Measurements from ENCODE around the gene ECHS1. TPM values are rescaled to one million over a fixed set of nuclear protein-coding genes. Genes with fewer than 3 reads are reported as not detected.
A peak's percentile ranks its signal among the peaks of the same experiment; 100 is the strongest.

ECHS1 gene
- total RNA-seq, 2 donors from 2014 or later: 47.2 to 53.1 TPM

DNA sequence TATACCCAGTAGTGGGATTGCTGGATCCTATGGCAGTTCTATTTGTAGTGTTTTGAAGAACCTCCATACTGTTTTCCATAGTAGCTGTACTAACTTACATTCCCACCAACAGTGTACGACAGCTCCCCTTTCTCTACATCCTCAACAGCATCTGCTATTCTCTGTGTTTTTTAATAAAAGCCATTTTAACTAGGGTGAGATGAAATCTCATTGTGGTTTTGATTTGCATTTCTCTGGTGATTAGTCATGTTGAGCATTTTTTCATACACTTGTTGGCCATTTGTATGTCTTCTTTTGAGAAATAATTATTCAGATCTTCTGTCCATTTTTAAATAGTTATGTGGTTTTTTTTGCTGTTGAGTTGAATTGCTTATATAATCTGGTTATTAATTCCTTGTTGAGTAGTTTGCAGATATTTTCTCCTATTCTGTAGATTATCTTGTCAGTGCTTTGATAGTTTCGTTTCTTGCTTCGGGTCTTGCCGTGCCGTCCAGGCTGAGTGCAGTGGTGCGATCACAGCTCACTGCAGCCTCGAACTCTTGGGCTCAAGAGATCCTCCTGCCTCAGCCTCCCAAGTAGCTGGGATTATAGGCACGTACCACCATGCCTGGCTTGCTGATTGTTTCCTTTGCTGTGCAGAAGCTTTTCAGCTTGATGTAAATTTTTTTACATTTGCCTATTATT is 32.8 kb upstream of the ECHS1 start:
- Mint-ChIP-seq H3K9me3 (peaks cover 2 to 5% of the 10 kb centered on the region in 2 donors), H3K36me3 (ENCODE audit: insufficient read depth in 2 of 2) (peaks cover 31 to 65% of the 10 kb centered on the region in 2 donors), H3K27me3 (ENCODE audit: low read depth) (no peaks in the 10 kb centered on the region), H3K4me3 (peak overlapping the region in 1 of 2 donors; percentile 18), H3K27ac (peak overlapping the region; percentile 6), H3K4me1 (ENCODE audit: low read depth) (peaks cover 43% of the 10 kb centered on the region)
- ATAC-seq (replicated peaks in 1 of 2): peak; percentile 24 to 39
- DNase-seq: no peak

DNA sequence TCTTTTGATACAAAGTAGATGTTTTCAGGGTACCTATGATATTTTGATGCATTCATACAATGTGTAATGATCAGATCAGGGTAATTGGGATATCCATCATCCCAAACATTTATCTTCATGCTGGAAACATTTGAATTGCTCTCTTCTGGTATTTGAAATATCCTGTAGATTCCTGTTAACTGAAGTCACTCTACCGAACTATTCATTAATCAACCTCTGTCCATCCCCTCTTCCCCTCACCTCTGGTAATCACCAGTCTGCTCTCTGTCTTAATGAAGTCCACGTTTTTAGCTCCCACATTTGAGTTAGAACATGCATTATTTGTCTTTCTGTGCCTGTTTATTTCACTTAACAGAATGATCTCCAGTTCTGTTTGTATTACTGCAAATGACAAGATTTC is 32.1 kb upstream of the ECHS1 start:
- Mint-ChIP-seq H3K27ac (no peak overlapping the region), H3K9me3 (peaks cover under 1 to 2% of the 10 kb centered on the region in 2 donors), H3K27me3 (ENCODE audit: low read depth) (no peaks in the 10 kb centered on the region), H3K4me1 (ENCODE audit: low read depth) (peaks cover 50% of the 10 kb centered on the region), H3K36me3 (ENCODE audit: insufficient read depth in 2 of 2) (peaks cover 28 to 61% of the 10 kb centered on the region in 2 donors), H3K4me3 (no peak overlapping the region)
- no peak for ATAC-seq (replicated peaks in 1 of 2)
- DNase-seq: no peak

DNA sequence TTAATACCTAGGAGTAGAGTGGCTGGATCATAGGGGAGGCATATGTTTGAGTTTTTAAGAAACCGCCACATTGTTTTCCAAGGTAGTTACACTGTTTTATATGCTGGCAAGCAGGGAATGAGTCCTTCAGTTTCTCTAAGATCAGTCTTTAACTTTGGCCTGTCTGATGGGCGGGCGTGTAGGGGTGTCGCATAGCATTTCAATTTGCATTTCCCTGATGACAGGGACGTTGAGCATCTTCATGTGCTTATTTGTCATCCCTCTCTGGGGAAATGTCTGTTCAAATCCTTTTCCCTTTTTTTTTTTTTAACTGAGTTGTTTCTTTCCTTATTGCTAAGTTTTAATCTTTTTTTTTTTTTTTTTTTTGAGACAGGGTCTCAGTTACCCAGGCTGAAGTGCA is 30.6 kb upstream of the ECHS1 start:
- H3K4me3 Mint-ChIP-seq: no peak overlapping the region
- H3K36me3 Mint-ChIP-seq (ENCODE audit: insufficient read depth in 2 of 2): peaks cover 20 to 49% of the 10 kb centered on the region in 2 donors
- DNase-seq: no peak
- no peaks in the 10 kb centered on the region for H3K9me3 Mint-ChIP-seq
- peaks cover 51% of the 10 kb centered on the region for H3K4me1 Mint-ChIP-seq (ENCODE audit: low read depth)
- no peaks in the 10 kb centered on the region for H3K27me3 Mint-ChIP-seq (ENCODE audit: low read depth)
- H3K27ac Mint-ChIP-seq: no peak overlapping the region
- ATAC-seq (replicated peaks in 1 of 2): no peak

DNA sequence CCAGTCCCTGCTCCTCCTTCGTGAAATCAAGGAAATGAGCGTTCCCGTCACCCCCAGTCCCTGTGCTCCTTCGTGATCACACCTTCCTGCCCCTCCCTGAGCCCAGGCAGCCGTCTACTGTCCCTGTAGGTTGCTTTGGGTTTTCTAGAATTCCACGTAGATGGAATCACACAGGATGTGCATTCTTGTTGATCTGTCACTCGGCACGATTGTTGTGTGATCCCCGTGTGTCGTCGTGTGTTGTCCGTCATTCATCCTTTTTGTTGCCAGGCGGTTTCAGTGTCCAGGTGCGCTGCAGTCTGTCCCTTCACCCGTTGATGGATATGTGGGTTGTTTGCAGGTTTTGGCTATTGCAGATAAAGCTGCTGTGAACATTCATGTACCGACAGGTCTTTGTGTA is 30.2 kb upstream of the ECHS1 start:
- Mint-ChIP-seq H3K36me3 (ENCODE audit: insufficient read depth in 2 of 2) (peaks cover 18 to 44% of the 10 kb centered on the region in 2 donors), H3K4me3 (no peak overlapping the region), H3K9me3 (no peaks in the 10 kb centered on the region), H3K4me1 (ENCODE audit: low read depth) (peaks cover 48% of the 10 kb centered on the region), H3K27ac (no peak overlapping the region), H3K27me3 (ENCODE audit: low read depth) (no peaks in the 10 kb centered on the region)
- ATAC-seq (replicated peaks in 1 of 2) (no peak), DNase-seq (no peak)

DNA sequence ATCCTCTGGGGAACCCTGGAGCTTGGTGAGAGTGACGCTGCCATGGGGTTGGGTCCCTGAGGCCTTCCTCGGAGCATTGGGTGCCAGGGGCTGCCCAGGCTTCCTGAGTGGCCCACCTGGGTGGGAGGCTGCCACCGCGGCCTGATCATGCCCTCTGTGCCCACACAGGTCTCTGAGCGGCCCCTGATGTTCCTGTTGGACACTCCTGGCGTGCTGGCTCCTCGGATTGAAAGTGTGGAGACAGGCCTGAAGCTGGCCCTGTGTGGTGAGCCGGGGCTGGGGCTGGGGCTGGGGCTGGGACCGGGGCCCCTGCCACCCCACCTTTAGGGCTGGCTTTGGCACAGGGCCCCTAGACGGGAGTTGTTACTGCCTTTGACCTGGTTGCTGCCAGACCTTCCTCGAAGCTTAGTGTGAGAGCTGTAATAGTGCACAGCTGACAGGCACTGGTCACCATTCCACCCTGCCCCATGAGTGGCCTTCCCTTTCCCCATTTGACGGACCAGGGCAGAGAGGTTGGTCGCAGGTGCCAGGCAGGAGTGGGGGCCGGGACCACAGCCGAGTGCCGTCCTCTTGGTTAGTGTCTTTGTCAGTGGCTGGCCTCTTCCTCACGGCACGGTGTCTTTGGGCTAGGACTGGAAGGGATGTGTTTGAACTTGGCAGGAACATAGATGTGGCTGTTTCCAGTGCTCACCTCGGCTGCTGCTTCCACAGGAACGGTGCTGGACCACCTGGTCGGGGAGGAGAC is 29.0 kb upstream of the ECHS1 start:
- Mint-ChIP-seq H3K36me3 (ENCODE audit: insufficient read depth in 2 of 2) (peaks cover 16 to 37% of the 10 kb centered on the region in 2 donors), H3K27ac (no peak overlapping the region)

DNA sequence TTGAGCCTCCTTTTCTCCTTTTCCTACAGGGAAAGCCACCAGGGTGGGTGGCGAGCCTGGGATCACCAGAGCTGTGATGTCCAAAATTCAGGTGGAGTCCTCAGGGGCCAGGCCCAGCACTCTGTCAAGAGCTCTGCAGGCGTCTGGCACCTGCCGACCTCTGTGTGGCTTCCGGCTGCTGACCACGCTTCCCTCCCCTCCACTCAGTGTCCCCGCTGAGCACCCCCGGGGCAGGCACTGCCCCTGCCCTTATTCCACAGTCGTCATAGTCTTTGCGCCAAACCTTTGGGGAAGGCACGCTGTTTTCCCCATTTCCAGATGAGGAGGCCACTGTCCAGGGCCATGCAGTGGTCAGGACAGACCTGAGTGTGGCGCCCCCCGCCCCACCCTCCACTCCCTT is 28.3 kb upstream of the ECHS1 start:
- Mint-ChIP-seq H3K36me3 (ENCODE audit: insufficient read depth in 2 of 2) (peaks cover 14 to 35% of the 10 kb centered on the region in 2 donors), H3K4me3 (no peak overlapping the region), H3K4me1 (ENCODE audit: low read depth) (peaks cover 47% of the 10 kb centered on the region), H3K27me3 (ENCODE audit: low read depth) (no peaks in the 10 kb centered on the region), H3K9me3 (no peaks in the 10 kb centered on the region), H3K27ac (peak overlapping the region; percentile 12)
- ATAC-seq (replicated peaks in 1 of 2): peak in 1 of 2 donors; percentile 14
- no peak for DNase-seq

More for the DNA sequence above, 29.0 kb upstream of the ECHS1 start:
- Mint-ChIP-seq H3K27me3 (ENCODE audit: low read depth) (no peaks in the 10 kb centered on the region), H3K9me3 (no peaks in the 10 kb centered on the region), H3K4me3 (no peak overlapping the region), H3K4me1 (ENCODE audit: low read depth) (peaks cover 47% of the 10 kb centered on the region)
- DNase-seq (no peak), ATAC-seq (replicated peaks in 1 of 2) (no peak)

DNA sequence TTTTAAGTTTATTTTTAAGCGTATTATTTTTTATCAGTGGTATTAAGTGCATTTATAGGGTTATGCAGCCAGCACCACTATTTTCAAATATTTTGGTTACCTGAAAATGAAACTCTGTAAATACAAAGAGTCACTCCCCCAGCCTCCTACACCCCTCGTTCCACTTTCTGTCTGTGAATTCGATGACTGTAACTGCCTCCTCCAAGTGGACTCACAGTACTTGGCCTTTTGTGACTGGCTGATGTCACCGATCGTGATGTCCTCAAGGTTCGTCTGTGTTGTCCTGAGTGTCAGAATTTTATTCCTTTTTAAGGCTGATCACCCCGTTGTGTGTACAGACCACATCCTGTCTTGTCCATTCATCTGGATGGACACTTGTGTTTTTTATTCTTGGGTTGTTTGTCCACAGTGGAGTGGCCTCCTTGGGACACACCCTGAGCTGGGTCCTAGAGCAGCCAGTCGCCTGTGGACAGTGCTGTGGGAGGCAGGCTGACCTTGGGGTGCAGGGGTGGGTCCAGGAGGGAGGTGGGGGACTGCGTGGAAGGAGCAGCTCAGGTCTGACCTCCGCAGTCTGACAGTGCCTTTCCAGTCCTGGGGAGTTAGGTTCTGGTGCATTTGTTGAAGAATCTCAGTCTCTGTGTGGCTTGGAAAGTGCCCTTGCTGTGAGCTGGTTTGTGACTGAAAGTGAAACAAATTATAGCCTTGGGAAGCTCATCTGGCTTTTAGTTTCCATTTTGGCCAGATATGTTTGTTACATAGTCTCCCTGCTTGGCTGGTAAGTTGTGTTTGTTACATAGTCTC is 27.7 kb upstream of the ECHS1 start:
- H3K9me3 Mint-ChIP-seq: no peaks in the 10 kb centered on the region
- DNase-seq: no peak
- H3K4me1 Mint-ChIP-seq (ENCODE audit: low read depth): peaks cover 43% of the 10 kb centered on the region
- peaks cover 14 to 35% of the 10 kb centered on the region in 2 donors for H3K36me3 Mint-ChIP-seq (ENCODE audit: insufficient read depth in 2 of 2)
- no peaks in the 10 kb centered on the region for H3K27me3 Mint-ChIP-seq (ENCODE audit: low read depth)
- peak overlapping the region in 1 of 2 donors; percentile 44 for H3K4me3 Mint-ChIP-seq
- peak; percentile 59 to 63 for ATAC-seq (replicated peaks in 1 of 2)
- H3K27ac Mint-ChIP-seq: peak overlapping the region; percentile 56

DNA sequence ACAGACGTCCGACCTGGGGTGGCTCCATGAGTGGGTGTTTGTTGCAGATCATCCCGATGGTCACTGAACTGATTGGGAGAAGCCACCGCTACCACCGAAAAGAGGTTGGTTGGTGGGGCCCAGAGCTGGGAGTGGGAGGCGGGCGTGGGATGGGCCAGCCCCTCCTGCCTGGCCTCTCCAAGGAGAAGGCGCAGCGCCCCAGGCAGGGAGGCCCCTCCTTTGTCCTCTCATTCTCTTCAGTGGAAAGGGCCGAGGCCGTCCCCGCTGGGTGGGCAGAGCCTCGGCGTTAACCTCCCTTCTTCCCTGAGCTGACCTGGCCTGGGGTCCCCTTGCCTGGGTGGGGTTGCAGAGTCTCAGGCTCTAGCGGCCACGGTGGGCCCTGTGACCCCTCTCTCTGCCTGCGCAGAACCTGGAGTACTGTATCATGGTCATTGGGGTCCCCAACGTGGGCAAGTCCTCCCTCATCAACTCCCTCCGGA is 26.0 kb upstream of the ECHS1 start:
- Mint-ChIP-seq H3K9me3 (no peaks in the 10 kb centered on the region), H3K4me3 (no peak overlapping the region), H3K27ac (no peak overlapping the region), H3K4me1 (ENCODE audit: low read depth) (peaks cover 39% of the 10 kb centered on the region), H3K27me3 (ENCODE audit: low read depth) (no peaks in the 10 kb centered on the region), H3K36me3 (ENCODE audit: insufficient read depth in 2 of 2) (peaks cover 10 to 27% of the 10 kb centered on the region in 2 donors)
- ATAC-seq (replicated peaks in 1 of 2) (no peak), DNase-seq (no peak)

DNA sequence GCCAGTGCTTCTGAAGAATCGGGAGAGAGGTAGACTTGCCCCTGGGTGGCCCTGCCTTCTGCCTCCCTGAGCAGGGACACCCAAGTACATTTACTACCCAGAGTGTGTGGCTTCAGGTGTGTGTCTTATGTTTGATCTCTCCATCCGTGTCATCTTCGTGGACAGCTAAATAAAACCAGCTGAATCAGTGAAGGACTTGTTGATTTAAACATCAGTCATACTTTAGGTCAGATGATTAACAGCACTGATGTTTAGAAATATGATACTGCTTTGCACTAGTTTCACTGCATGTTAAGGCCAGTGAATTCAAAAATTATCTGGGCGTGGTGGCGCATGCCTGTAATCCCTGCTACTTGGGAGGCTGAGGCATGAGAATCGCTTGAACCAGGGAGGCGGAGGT is 24.8 kb upstream of the ECHS1 start:
- H3K27me3 Mint-ChIP-seq (ENCODE audit: low read depth): no peaks in the 10 kb centered on the region
- peaks cover 7 to 18% of the 10 kb centered on the region in 2 donors for H3K36me3 Mint-ChIP-seq (ENCODE audit: insufficient read depth in 2 of 2)
- peaks cover 46% of the 10 kb centered on the region for H3K4me1 Mint-ChIP-seq (ENCODE audit: low read depth)

DNA sequence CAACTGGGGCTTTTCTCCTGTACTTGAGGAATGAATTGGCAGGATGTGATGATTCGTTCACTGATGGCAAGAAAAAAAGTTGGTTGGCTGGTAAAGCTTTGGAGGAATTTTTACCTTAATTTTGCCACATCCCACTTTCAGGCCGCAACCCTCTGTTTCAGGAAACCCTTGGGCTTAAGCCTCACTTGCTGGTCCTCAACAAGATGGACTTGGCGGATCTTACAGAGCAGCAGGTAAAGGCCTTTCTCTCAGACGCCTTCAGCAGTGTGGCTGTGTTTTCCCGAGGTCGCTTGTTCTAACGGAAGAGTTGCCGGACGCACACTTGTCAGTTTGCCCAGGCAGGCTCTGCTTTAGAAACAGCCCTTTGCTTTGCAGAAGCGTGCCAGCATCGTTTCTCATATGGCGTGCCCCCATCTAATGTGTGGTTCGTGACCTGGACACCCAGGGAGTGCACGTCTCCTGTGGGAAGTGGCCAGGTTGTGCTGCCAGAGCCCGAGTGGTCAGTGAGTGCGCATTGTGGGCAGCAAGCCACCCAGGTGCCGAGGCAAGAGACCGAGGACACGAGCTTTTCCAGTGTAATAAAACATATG is 23.0 kb upstream of the ECHS1 start:
- Mint-ChIP-seq H3K4me1 (ENCODE audit: low read depth) (peaks cover 51% of the 10 kb centered on the region), H3K27ac (peak overlapping the region; percentile 98), H3K36me3 (ENCODE audit: insufficient read depth in 2 of 2) (peaks cover 5 to 15% of the 10 kb centered on the region in 2 donors), H3K27me3 (ENCODE audit: low read depth) (no peaks in the 10 kb centered on the region), H3K4me3 (peak overlapping the region; percentile 97 to 99), H3K9me3 (no peaks in the 10 kb centered on the region)
- ATAC-seq (replicated peaks in 1 of 2) (no peak), DNase-seq (no peak)

More for the DNA sequence above, 24.8 kb upstream of the ECHS1 start:
- ATAC-seq (replicated peaks in 1 of 2) (no peak), DNase-seq (no peak)
- Mint-ChIP-seq H3K4me3 (no peak overlapping the region), H3K9me3 (no peaks in the 10 kb centered on the region), H3K27ac (no peak overlapping the region)

DNA sequence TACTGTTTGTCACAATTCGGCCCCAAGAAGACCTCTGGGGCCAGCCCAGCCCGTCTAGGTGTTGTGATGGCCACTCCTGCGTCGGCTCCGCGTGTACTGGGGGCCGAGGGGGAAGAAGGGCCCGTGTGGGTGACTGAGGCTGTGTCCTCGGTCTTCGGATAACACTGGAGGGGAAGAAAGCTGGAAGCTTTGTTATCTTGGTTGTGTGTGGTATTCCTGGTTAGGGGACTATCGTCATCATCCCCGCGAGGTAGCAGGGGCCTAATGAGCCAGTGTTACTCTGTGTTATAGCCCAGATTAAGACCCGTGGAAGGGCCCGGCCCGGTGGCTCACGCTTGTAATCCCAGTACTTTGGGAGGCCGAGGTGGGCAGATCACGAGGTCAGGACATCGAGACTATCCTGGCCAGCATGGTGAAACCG is 21.7 kb upstream of the ECHS1 start:
- Mint-ChIP-seq H3K27me3 (ENCODE audit: low read depth) (no peaks in the 10 kb centered on the region), H3K4me1 (ENCODE audit: low read depth) (peaks cover 49% of the 10 kb centered on the region), H3K36me3 (ENCODE audit: insufficient read depth in 2 of 2) (peaks cover 2 to 12% of the 10 kb centered on the region in 2 donors), H3K4me3 (peak overlapping the region; percentile 97 to 99), H3K9me3 (no peaks in the 10 kb centered on the region), H3K27ac (peak overlapping the region; percentile 98)
- DNase-seq (no peak), ATAC-seq (replicated peaks in 1 of 2) (no peak)

DNA sequence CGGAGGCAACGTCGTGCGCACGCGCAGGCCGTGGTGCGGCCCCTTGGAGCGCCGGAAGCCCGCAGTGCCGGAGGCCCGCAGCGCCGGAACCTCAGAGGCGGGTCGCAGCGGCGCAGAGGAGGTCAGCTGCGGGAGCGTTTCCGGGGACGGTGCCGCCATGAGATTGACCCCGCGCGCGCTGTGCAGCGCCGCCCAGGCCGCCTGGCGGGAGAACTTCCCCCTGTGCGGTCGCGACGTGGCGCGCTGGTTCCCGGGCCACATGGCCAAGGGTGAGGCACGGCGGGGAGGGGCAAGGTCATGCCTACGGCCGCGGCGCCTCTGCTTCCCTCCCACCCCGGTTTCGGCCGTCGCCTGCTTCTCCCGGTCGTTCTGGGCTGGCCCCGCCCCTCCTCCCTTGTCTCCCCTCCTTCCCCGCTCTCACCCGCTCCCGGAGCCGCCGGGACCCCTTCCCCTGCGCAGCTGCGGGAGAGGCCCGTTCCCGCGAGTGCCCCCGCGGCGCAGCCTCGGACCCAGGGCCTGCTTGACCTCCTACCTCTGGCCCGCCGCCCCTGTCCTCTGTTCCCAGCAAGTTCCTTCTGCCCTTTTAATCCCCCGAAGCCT is 21.0 kb upstream of the ECHS1 start, which contains the start of gene MTG1:
MTG1 (plus strand) TSS at position 94 of the 600 bp plus-strand sequence; CDS start at position 158, 64 bp downstream.
- Mint-ChIP-seq H3K9me3 (no peaks in the 10 kb centered on the region), H3K4me3 (peak within 1 kb of the TSS; percentile 97 to 99), H3K4me1 (ENCODE audit: low read depth) (peaks cover 49% of the 10 kb centered on the region), H3K27me3 (ENCODE audit: low read depth) (no peaks in the 10 kb centered on the region), H3K27ac (peak within 1 kb of the TSS; percentile 98), H3K36me3 (ENCODE audit: insufficient read depth in 2 of 2) (peaks cover 2 to 12% of the 10 kb centered on the region in 2 donors)
- ATAC-seq (replicated peaks in 1 of 2) (peak; percentile 87 to 88), DNase-seq (peak; percentile 96 to 99)
